ENCODE data around the gene DIPK1C. TPM values are rescaled to one million over a fixed set of nuclear protein-coding genes. Genes with fewer than 3 reads are reported as not detected.

The DIPK1C gene
- total and polyA plus RNA-seq, 10 of the 15 experiments (the other 5 are each of a cell fraction or from before 2014, with no cell fraction given) = not detected

DNA sequence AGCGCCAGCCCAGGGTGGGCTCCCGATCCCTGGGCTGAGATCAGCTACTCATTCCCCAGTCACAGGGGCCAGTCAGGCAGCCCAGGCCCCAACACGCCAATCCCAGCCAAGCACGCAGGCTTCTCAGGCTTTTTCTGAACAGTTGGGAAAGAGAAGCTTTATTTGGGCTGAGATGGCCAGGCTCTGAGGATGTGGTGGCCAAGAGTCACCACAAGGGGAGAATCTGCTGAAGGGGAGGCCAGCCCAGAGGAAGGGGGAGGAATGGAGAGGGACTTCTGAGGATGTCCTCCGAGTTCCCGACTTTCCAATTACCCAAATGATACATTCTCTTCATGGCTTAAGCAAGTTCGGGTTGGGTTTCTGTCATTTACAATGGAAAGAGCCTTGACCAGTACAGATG lies 2.8 kb upstream of the DIPK1C start (continued):
- TF ChIP-seq MEF2A (IDR thresholded peaks at IDR 0.05; ENCODE audit: insufficient read depth, low read depth, low read length) = no peak
- no peak for TF ChIP-seq MXI1 (IDR thresholded peaks at IDR 0.05; ENCODE audit: low read depth, low read length)
- TF ChIP-seq EZH2 (IDR thresholded peaks at IDR 0.05; ENCODE audit: borderline replicate concordance, control insufficient read depth, low read depth, low read length) = no peak
- no peak for TF ChIP-seq RELA (IDR thresholded peaks at IDR 0.05; ENCODE audit: borderline replicate concordance, partially characterized antibody)
- TF ChIP-seq, protein P1, sequence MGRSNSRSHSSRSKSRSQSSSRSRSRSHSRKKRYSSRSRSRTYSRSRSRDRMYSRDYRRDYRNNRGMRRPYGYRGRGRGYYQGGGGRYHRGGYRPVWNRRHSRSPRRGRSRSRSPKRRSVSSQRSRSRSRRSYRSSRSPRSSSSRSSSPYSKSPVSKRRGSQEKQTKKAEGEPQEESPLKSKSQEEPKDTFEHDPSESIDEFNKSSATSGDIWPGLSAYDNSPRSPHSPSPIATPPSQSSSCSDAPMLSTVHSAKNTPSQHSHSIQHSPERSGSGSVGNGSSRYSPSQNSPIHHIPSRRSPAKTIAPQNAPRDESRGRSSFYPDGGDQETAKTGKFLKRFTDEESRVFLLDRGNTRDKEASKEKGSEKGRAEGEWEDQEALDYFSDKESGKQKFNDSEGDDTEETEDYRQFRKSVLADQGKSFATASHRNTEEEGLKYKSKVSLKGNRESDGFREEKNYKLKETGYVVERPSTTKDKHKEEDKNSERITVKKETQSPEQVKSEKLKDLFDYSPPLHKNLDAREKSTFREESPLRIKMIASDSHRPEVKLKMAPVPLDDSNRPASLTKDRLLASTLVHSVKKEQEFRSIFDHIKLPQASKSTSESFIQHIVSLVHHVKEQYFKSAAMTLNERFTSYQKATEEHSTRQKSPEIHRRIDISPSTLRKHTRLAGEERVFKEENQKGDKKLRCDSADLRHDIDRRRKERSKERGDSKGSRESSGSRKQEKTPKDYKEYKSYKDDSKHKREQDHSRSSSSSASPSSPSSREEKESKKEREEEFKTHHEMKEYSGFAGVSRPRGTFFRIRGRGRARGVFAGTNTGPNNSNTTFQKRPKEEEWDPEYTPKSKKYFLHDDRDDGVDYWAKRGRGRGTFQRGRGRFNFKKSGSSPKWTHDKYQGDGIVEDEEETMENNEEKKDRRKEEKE (IDR thresholded peaks at IDR 0.05) = no peak

DNA sequence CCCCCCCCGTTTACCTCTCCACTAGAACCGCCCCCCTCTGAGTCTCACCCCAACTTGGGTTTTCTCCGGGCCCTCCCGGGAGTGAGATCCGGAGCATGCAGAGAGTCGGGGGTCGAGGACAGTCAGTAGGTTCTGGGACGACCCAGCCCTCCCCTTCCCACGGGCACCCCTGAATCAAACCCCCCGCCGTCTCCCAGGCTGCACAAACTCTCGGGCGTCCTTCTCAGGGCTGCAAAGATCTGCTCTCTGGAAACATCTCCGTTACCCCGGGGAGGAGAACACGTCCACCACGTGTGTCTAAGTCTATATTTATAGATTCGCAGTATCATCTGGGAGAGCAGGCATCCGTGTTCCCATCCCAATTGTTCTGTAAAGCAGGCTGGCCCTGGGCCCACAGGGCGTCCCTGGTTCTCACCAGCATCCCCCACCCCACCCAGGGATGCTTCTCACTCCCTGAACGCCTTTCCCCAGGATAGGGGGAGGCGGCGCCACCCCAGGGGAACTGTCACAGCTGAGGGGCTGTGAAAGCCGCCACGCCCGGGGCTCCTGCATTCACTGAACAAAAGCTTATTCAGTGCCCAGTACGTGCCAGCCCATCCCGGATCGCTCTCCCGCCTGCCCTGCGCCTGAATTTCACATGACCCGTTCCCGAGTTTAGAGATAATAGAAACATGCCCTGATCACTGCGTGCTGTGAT lies 765 bp upstream of the DIPK1C start:
- TF ChIP-seq MTA2 (IDR thresholded peaks at IDR 0.05; ENCODE audit: low read depth) (no peak), CHD4 (IDR thresholded peaks at IDR 0.05) (no peak), RCOR1 (conservative IDR thresholded peaks at IDR 0.05; ENCODE audit: low read depth, low read length) (no peak), SMAD5 (IDR thresholded peaks at IDR 0.05; ENCODE audit: low read depth) (no peak)
- FAIRE-seq (no peak), DNase-seq (ENCODE audit: low read depth, low spot score) (no peak), ATAC-seq (no peak)
- no peaks in the 10 kb centered on the region for H3K9me3 ChIP-seq (replicated peaks; ENCODE audit: control insufficient read depth, insufficient read depth, low read length)
- ChIA-PET SMC1A (ENCODE audit: uncharacterized antibody, unreplicated experiment) (no interaction called here), POLR2A (no interaction called here), CTCF (no interaction called here), RAD21 (ENCODE audit: unreplicated experiment) (no interaction called here)
- no peak overlapping the region for H3K27ac ChIP-seq (ENCODE audit: control insufficient read depth, insufficient read depth)
- no peaks in the 10 kb centered on the region for H3K36me3 ChIP-seq (ENCODE audit: control insufficient read depth in 2 of 2, insufficient read depth in 2 of 2, low read length in 1 of 2)
- 37% methylated on average over 27 of the region's 34 CpGs for WGBS (ENCODE audit: insufficient coverage, insufficient replicate concordance, low lambda C conversion rate, missing lambda C conversion rate)
- H4K20me1 ChIP-seq (ENCODE audit: control insufficient read depth, insufficient read depth) = no peaks in the 10 kb centered on the region
- H3K4me2 ChIP-seq (ENCODE audit: control insufficient read depth, insufficient read depth) = no peak overlapping the region
- no peak overlapping the region for H2AFZ ChIP-seq (ENCODE audit: control insufficient read depth, low read depth, low read length)
- H3K4me3 ChIP-seq = no peak overlapping the region
- H3K9ac ChIP-seq (ENCODE audit: control insufficient read depth, insufficient read depth, low read length) = no peak overlapping the region
- no peaks in the 10 kb centered on the region for H3K4me1 ChIP-seq (ENCODE audit: control insufficient read depth, insufficient read depth, low read length)
- intact Hi-C loops (cut with micrococcal nuclease; ENCODE audit: unreplicated experiment) (no loop called here), in situ Hi-C loops (cut with MboI) (no loop called here)
- H3K79me2 ChIP-seq (ENCODE audit: control insufficient read depth, insufficient read depth, low read length) = no peaks in the 10 kb centered on the region
- peaks cover 8 to 9% of the 10 kb centered on the region in 2 experiments for H3K27me3 ChIP-seq (replicated peaks in 1 of 2; ENCODE audit: control insufficient read depth in 2 of 2, insufficient read depth in 2 of 2, low read length in 1 of 2)
- no TSS peak for BruUV-seq (replicated peaks)
